GM12892 (cell line): ENCODE results near the gene CCDC188.

Source experiments
- POLR2A ChIP-seq: IDR thresholded peaks from 2 replicates; pipeline ENCODE4 v1.6.1; 2011; ENCODE audit warnings: low read depth, low read length, control low read depth
- POLR2AphosphoS5 ChIP-seq: IDR thresholded peaks from 2 replicates; pipeline ENCODE4 v1.6.1; 2011; ENCODE audit warnings: low read depth, low read length, control low read depth

DNA sequence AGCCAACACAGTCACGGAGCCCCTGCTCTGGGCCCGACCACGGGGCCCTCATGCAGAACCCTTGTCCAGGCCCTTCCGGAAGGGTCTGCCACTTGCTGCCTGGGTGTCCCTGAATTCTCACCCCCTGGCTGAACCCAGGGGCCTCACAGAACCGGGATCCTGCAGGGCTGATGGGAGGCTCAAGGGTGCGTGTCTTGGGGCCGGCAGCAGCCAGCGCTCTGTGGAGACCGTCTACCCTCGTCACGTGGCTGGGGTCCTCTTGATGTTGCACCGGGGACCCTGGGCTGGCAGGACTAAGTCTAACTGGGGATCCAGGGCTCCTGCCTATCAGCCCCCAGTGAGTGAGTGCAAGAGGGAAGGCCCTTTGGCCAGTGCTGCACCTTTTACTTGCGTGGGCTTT is 19.3 kb upstream of the CCDC188 start:
- no peak for TF ChIP-seq POLR2A
- no peak for TF ChIP-seq POLR2AphosphoS5
